Activated CD4-positive, alpha-beta memory T cell treated with anti-CD3 and anti-CD28 coated beads for 36 hours (primary cell): Measurements from ENCODE around the gene PPM1N. TPM values are rescaled to one million over a fixed set of nuclear protein-coding genes. Genes with fewer than 3 reads are reported as not detected.

Experiments used
- CTCF ChIA-PET: fragments of 350-600 bp; sonication (Branson Sonifier 250); formaldehyde crosslinking; loops from one replicate; lab custom pipeline; 2021; ENCODE audit warnings: antibody characterized with exemption, inconsistent platforms; lab: Charles Lee
- POLR2A ChIA-PET: fragments of 350-600 bp; sonication (Branson Sonifier 250); formaldehyde crosslinking; loops from one replicate; lab custom pipeline; 2021; ENCODE audit warnings: antibody characterized with exemption; lab: Charles Lee
- DNase-seq: peaks from one replicate; pipeline ENCODE4 v3.0.0-alpha.2; 2020
- H3K27ac Mint-ChIP-seq: one replicate; pipeline ENCODE4 v1.8.0; 2021; ENCODE audit warnings: mixed read lengths
- H3K27me3 Mint-ChIP-seq: one replicate; pipeline ENCODE4 v1.8.0; 2021; ENCODE audit warnings: mixed read lengths
- H3K36me3 Mint-ChIP-seq: one replicate; pipeline ENCODE4 v1.8.0; 2021; ENCODE audit warnings: mixed read lengths
- H3K4me1 Mint-ChIP-seq: one replicate; pipeline ENCODE4 v1.8.0; 2021; ENCODE audit warnings: low read depth, mixed read lengths
- H3K4me3 Mint-ChIP-seq: one replicate; pipeline ENCODE4 v1.8.0; 2021; ENCODE audit warnings: mild to moderate bottlenecking, mixed read lengths
- H3K9me3 Mint-ChIP-seq: one replicate; pipeline ENCODE4 v1.8.0; 2021; ENCODE audit warnings: mixed read lengths
- intact Hi-C: fragments of 100-400 bp; cut with micrococcal nuclease; formaldehyde crosslinking; loops from one replicate; pipeline ENCODE4 v1.15.1; 2023
- total RNA-seq, 2 experiments: library from RNA; stranded (reverse); gene quantifications; one replicate each; pipeline ENCODE4 v1.2.3, GENCODE V29; 2021

The PPM1N gene
- total RNA-seq, 2 experiments from 2014 or later = 3.5 to 3.6 TPM

- intact Hi-C loops = no loop called here
- ChIA-PET POLR2A (no interaction called here), CTCF (interaction anchor here (0.9 kb wide), 1 partner anchor 59 kb away, joined by 3 read pairs; no protein-coding TSS in a partner anchor)
- Mint-ChIP-seq H3K9me3 (no peaks in the 10 kb centered on the region), H3K36me3 (no peaks in the 10 kb centered on the region), H3K4me1 (peaks cover 7% of the 10 kb centered on the region), H3K27me3 (peaks cover 1% of the 10 kb centered on the region), H3K27ac (no peak overlapping the region), H3K4me3 (no peak overlapping the region)
- no peak for DNase-seq
These were observed 35.0 kb upstream of the PPM1N start for GRCh38 chr19:45463241-45463640.

GRCh38 chr19:45464274-45464673 lies 34.0 kb upstream of the PPM1N start:
- no peaks in the 10 kb centered on the region for H3K9me3 Mint-ChIP-seq
- H3K36me3 Mint-ChIP-seq = no peaks in the 10 kb centered on the region
- ChIA-PET CTCF (interaction anchor here (1.2 kb wide), 1 partner anchor 25 kb away, joined by 4 read pairs; no protein-coding TSS in a partner anchor), POLR2A (no interaction called here)
- DNase-seq = no peak
- H3K4me3 Mint-ChIP-seq = no peak overlapping the region
- H3K4me1 Mint-ChIP-seq = peaks cover 7% of the 10 kb centered on the region
- peaks cover 1% of the 10 kb centered on the region for H3K27me3 Mint-ChIP-seq
- no peak overlapping the region for H3K27ac Mint-ChIP-seq
- intact Hi-C loops = no loop called here

- Mint-ChIP-seq H3K27me3 (peaks cover 1% of the 10 kb centered on the region), H3K9me3 (no peaks in the 10 kb centered on the region), H3K36me3 (no peaks in the 10 kb centered on the region), H3K4me1 (peaks cover 14% of the 10 kb centered on the region), H3K27ac (no peak overlapping the region), H3K4me3 (no peak overlapping the region)
- POLR2A ChIA-PET = no interaction called here
- CTCF ChIA-PET = interaction anchor here (1.2 kb wide), 1 partner anchor 26 kb away, joined by 4 read pairs; no protein-coding TSS in a partner anchor
- no peak for DNase-seq
- intact Hi-C loops = no loop called here
These were observed 33.3 kb upstream of the PPM1N start for GRCh38 chr19:45464852-45465441.

- peaks cover 3% of the 10 kb centered on the region for H3K36me3 Mint-ChIP-seq
- CTCF ChIA-PET = interaction anchor here (0.9 to 5.0 kb wide), 8 partner anchors 10 to 174 kb away, joined by 3 to 89 read pairs (median 10); no protein-coding TSS in a partner anchor
- DNase-seq = no peak
- H3K9me3 Mint-ChIP-seq = no peaks in the 10 kb centered on the region
- intact Hi-C loops = loop anchor here (1.0 kb wide), 1 partner anchor 17 kb away; no protein-coding TSS in a partner anchor
- peaks cover 1% of the 10 kb centered on the region for H3K27me3 Mint-ChIP-seq
- H3K4me3 Mint-ChIP-seq = peak overlapping the region; percentile 87
- peak overlapping the region; percentile 52 for H3K27ac Mint-ChIP-seq
- POLR2A ChIA-PET = interaction anchor here (1.0 to 4.0 kb wide), 9 partner anchors 11 to 175 kb away, joined by 3 to 44 read pairs (median 8); partner anchors contain the start of genes ERCC1 and VASP
- H3K4me1 Mint-ChIP-seq = peaks cover 28% of the 10 kb centered on the region
These were observed 31.2 kb upstream of the PPM1N start for GRCh38 chr19:45467115-45467455.

- ChIA-PET POLR2A (interaction anchor here (1.0 to 4.0 kb wide), 11 partner anchors 11 to 174 kb away, joined by 3 to 44 read pairs (median 7); partner anchors contain the start of genes ERCC1, OPA3, PPP1R13L and VASP), CTCF (interaction anchor here (0.5 to 5.0 kb wide), 11 partner anchors 11 to 219 kb away, joined by 3 to 89 read pairs (median 4); no protein-coding TSS in a partner anchor)
- Mint-ChIP-seq H3K36me3 (peaks cover 3% of the 10 kb centered on the region), H3K4me3 (peak within 1 kb of the TSS; percentile 87), H3K27me3 (peaks cover 1% of the 10 kb centered on the region), H3K9me3 (no peaks in the 10 kb centered on the region), H3K4me1 (peaks cover 28% of the 10 kb centered on the region), H3K27ac (peak within 1 kb of the TSS; percentile 84)
- DNase-seq = peak; percentile 95
- intact Hi-C loops = loop anchor here (1.0 kb wide), 1 partner anchor 17 kb away; no protein-coding TSS in a partner anchor
These were observed 30.6 kb upstream of the PPM1N start, which contains the start of gene FOSB for GRCh38 chr19:45467456-45468158. TSS of gene FOSB (plus strand) at chr19:45467996. CDS start at chr19:45468587, 591 bp downstream.

GRCh38 chr19:45468159-45468651 lies 30.0 kb upstream of the PPM1N start:
- POLR2A ChIA-PET = interaction anchor here (1.0 to 4.0 kb wide), 11 partner anchors 10 to 174 kb away, joined by 3 to 44 read pairs (median 7); partner anchors contain the start of genes ERCC1, OPA3, PPP1R13L and VASP
- intact Hi-C loops = no loop called here
- peaks cover 33% of the 10 kb centered on the region for H3K4me1 Mint-ChIP-seq
- CTCF ChIA-PET = interaction anchor here (0.5 to 5.0 kb wide), 11 partner anchors 10 to 248 kb away, joined by 3 to 89 read pairs (median 3); no protein-coding TSS in a partner anchor
- DNase-seq = peak; percentile 62
- no peaks in the 10 kb centered on the region for H3K9me3 Mint-ChIP-seq
- H3K36me3 Mint-ChIP-seq = peaks cover 8% of the 10 kb centered on the region
- peak overlapping the region; percentile 87 for H3K4me3 Mint-ChIP-seq
- H3K27me3 Mint-ChIP-seq = peaks cover 1% of the 10 kb centered on the region
- H3K27ac Mint-ChIP-seq = peak overlapping the region; percentile 84

GRCh38 chr19:45468803-45469131 lies 29.5 kb upstream of the PPM1N start:
- intact Hi-C loops = loop anchor here (1.0 kb wide), 2 partner anchors 10 to 24 kb away; no protein-coding TSS in a partner anchor
- peaks cover 8% of the 10 kb centered on the region for H3K36me3 Mint-ChIP-seq
- DNase-seq = no peak
- ChIA-PET POLR2A (interaction anchor here (0.6 to 4.0 kb wide), 12 partner anchors 10 to 177 kb away, joined by 3 to 44 read pairs (median 6); partner anchors contain the start of genes OPA3 and RTN2), CTCF (interaction anchor here (0.7 to 5.0 kb wide), 8 partner anchors 10 to 248 kb away, joined by 3 to 89 read pairs (median 8); no protein-coding TSS in a partner anchor)
- no peaks in the 10 kb centered on the region for H3K9me3 Mint-ChIP-seq
- H3K4me1 Mint-ChIP-seq = peaks cover 33% of the 10 kb centered on the region
- peak overlapping the region; percentile 87 for H3K4me3 Mint-ChIP-seq
- peaks cover 1% of the 10 kb centered on the region for H3K27me3 Mint-ChIP-seq
- peak overlapping the region; percentile 84 for H3K27ac Mint-ChIP-seq

GRCh38 chr19:45469132-45469944 lies 28.9 kb upstream of the PPM1N start:
- peak; percentile 96 for DNase-seq
- no peaks in the 10 kb centered on the region for H3K9me3 Mint-ChIP-seq
- peaks cover 1% of the 10 kb centered on the region for H3K27me3 Mint-ChIP-seq
- peaks cover 33% of the 10 kb centered on the region for H3K4me1 Mint-ChIP-seq
- ChIA-PET POLR2A (interaction anchor here (0.6 to 4.0 kb wide), 12 partner anchors 9 to 176 kb away, joined by 3 to 44 read pairs (median 6); partner anchors contain the start of genes OPA3 and RTN2), CTCF (interaction anchor here (0.7 to 5.0 kb wide), 8 partner anchors 9 to 247 kb away, joined by 3 to 89 read pairs (median 8); no protein-coding TSS in a partner anchor)
- peak overlapping the region; percentile 84 for H3K27ac Mint-ChIP-seq
- intact Hi-C loops = loop anchor here (1.0 kb wide), 2 partner anchors 9 to 25 kb away; no protein-coding TSS in a partner anchor
- peaks cover 8% of the 10 kb centered on the region for H3K36me3 Mint-ChIP-seq
- peak overlapping the region; percentile 87 for H3K4me3 Mint-ChIP-seq

GRCh38 chr19:45469945-45470761 lies 28.1 kb upstream of the PPM1N start:
- Mint-ChIP-seq H3K9me3 (no peaks in the 10 kb centered on the region), H3K36me3 (peaks cover 8% of the 10 kb centered on the region), H3K4me1 (peaks cover 33% of the 10 kb centered on the region), H3K27me3 (peaks cover 1% of the 10 kb centered on the region), H3K4me3 (peak overlapping the region; percentile 87), H3K27ac (peak overlapping the region; percentile 84)
- POLR2A ChIA-PET = interaction anchor here (1.0 to 4.0 kb wide), 6 partner anchors 8 to 172 kb away, joined by 3 to 44 read pairs (median 8); no protein-coding TSS in a partner anchor
- CTCF ChIA-PET = interaction anchor here (0.6 to 5.0 kb wide), 7 partner anchors 8 to 198 kb away, joined by 3 to 89 read pairs (median 21); partner anchors contain the start of gene GIPR
- DNase-seq = peak; percentile 55
- intact Hi-C loops = loop anchor here (1.0 kb wide), 2 partner anchors 8 to 26 kb away; no protein-coding TSS in a partner anchor

- Mint-ChIP-seq H3K4me3 (no peak overlapping the region), H3K27me3 (peaks cover 1% of the 10 kb centered on the region), H3K4me1 (peaks cover 33% of the 10 kb centered on the region), H3K27ac (no peak overlapping the region), H3K9me3 (no peaks in the 10 kb centered on the region), H3K36me3 (peaks cover 8% of the 10 kb centered on the region)
- ChIA-PET POLR2A (no interaction called here), CTCF (interaction anchor here (0.6 to 3.0 kb wide), 3 partner anchors 15 to 197 kb away, joined by 3 to 22 read pairs (median 5); partner anchors contain the start of gene GIPR)
- DNase-seq = no peak
- intact Hi-C loops = no loop called here
These were observed 27.5 kb upstream of the PPM1N start for GRCh38 chr19:45470762-45471081.
